Measurements from ENCODE around the gene BLOC1S5. TPM values are rescaled to one million over a fixed set of nuclear protein-coding genes. Genes with fewer than 3 reads are reported as not detected.

The BLOC1S5 gene
- 13.2 and 14.6 TPM in 2 replicates for total RNA-seq

DNA sequence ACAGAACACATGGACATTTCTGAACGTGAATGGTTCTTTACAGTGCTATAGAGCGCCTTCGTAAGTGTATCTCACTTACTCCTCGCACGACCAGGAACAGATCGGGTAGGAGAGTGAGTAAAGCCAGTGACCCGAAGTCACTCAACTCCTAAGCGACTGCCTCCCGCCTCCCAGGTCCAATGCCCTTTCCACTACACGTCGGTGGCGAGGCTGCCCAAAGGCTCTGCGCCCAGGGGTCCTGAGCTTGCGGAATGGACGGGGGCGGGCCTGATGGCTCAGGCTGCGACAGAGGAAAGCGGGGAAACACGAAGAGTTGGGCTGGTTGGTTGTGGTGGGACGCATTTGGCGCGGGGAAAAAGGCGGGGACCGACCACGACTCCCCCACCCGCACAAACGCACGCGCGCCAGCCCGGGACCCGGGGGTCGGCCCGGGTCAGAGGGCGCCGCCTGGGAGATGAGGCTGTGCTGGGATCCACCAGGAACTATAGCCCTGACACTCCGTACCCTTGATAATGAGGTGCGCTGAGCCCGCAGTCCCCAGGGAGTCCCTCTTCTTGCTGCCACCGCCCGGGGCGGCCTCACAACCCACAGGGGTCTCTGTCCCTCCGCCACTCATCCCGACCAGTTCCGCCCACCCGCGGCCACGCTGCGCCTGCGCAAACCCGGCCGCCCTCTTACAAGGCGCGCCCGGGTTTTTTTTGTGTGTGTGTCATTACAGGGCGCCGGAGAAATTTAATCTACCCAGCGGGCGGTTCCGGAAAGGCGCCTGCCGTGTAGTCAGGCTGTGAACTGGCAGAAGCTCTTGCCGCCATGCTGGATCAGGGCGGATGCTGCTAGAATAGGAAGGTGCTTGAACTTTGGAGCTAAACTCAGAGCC, at the start of gene BLOC1S5:
Gene BLOC1S5, minus strand, starts transcription at position 629 of the 877 bp plus-strand sequence. Its CDS starts 13 bp downstream, at position 616.

DNA sequence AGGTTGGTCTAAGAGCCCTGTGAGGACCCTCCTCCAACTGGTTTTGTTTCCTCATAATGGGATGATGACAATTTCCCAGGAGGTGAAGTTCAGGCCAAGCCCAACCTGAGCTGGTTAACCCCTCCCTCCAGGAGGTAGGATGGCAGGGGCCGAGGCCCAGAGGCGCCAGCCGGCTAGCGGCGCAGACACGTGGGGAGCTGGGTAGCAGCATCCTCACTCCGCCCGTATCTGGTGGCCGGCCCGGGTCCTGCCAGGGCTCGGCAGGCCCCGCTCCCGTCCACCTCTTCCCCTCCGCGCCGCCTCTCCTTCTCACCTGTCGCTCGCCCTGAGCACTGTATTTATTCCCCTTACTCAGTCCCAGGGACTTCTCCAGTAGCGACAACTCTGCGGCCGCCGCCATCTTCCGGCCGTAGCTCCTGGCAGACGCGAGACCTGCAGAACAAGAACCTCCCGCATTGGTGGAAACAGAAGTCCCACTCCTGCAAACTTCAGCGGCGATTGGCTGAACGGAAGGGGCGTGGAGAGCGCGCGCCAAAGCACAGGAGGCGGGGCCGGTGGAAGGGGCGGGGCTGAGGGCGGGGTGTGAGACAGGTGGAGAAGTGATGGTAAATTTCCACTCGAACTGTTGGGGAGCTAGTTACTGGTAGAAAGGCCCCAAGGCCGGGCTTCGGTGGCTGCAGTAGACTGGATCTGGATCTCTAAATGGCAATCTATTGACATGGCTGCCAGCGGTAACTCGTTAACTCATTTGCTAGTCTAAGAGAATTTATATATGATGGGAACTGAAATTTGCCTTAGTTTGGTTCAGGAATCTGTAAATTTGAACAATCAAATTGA, 38.2 kb upstream of the BLOC1S5 start, which contains the start of gene EEF1E1:
Gene EEF1E1, minus strand, starts transcription at position 427 of the 837 bp plus-strand sequence. Its CDS starts 27 bp downstream, at position 400.

Other genes starting within 250 kb of the BLOC1S5 start
- 737 and 985 TPM in 2 replicates for gene TXNDC5, start 153.6 kb downstream of the BLOC1S5 start, total RNA-seq
- 23.0 and 25.8 TPM in 2 replicates for gene EEF1E1, start 38.2 kb upstream of the BLOC1S5 start, total RNA-seq

All from smooth muscle cell of bladder (primary cell).